Upper lobe of left lung (tissue), 6 donors: ENCODE data around the gene ZNF581. TPM values are rescaled to one million over a fixed set of nuclear protein-coding genes. Genes with fewer than 3 reads are reported as not detected.

Experiments used
- ATAC-seq, 2 donors: fragments of 200-7000 bp; cut with Tn5 transposase; one replicate each; pipeline ENCODE4 v1.9.1; 2022; ENCODE audit warnings: mild to moderate bottlenecking in 2 of 2, moderate library complexity in 2 of 2; ENCODE audit not compliant: low FRiP score in 2 of 2
- DNase-seq, 2 donors: peaks; one replicate each; pipeline ENCODE4 v3.0.0-alpha.2; 2019 to 2020
- H3K27ac ChIP-seq, 4 donors: fragments of 200-600 bp; sonication (generic); one replicate each; pipeline ENCODE4 v1.5.1; 2016 to 2019
- H3K27me3 ChIP-seq, 4 donors: fragments of 200-600 bp; sonication (generic); one replicate each; pipeline ENCODE4 v1.5.1; 2017 to 2019
- H3K36me3 ChIP-seq, 4 donors: fragments of 200-600 bp; sonication (generic); one replicate each; pipeline ENCODE4 v1.5.1; 2016 to 2019
- H3K4me1 ChIP-seq, 4 donors: fragments of 200-600 bp; sonication (generic); one replicate each; pipeline ENCODE4 v1.5.1; 2018 to 2019
- H3K4me3 ChIP-seq, 4 donors: fragments of 200-600 bp; sonication (generic); one replicate each; pipeline ENCODE4 v1.5.1; 2017 to 2019; ENCODE audit warnings: mild to moderate bottlenecking in 2 of 4, moderate library complexity in 1 of 4
- H3K9me3 ChIP-seq, 4 donors: fragments of 200-600 bp; sonication (generic); one replicate each; pipeline ENCODE4 v1.5.1; 2018 to 2019
- EP300 ChIP-seq, 4 donors: sonication (generic); formaldehyde crosslinking; IDR thresholded peaks; one replicate each; pipeline ENCODE4 v1.5.1; 2017; ENCODE audit warnings: antibody characterized with exemption in 4 of 4, control low read depth in 2 of 4
- POLR2A ChIP-seq, 4 donors: fragments of 450-650 bp; IDR thresholded peaks; one replicate each; pipeline ENCODE4 v1.5.1; 2016 to 2017; ENCODE audit warnings: antibody characterized with exemption in 4 of 4, mild to moderate bottlenecking in 2 of 4
- POLR2AphosphoS5 ChIP-seq, 2 donors: sonication (generic); formaldehyde crosslinking; IDR thresholded peaks; one replicate each; pipeline ENCODE4 v1.5.1; 2017; ENCODE audit warnings: antibody characterized with exemption in 2 of 2
- WGBS, 2 donors: methylation state at CpG; one replicate each; pipeline ENCODE4 v1.1.5; 2017 to 2018; 5-methylcytosine and 5-hydroxymethylcytosine counted together
- total RNA-seq, 6 donors: library from RNA; depleted of rRNA in 4 of 6; stranded (reverse); fragments of >200 nt in 4 of 6; gene quantifications; one replicate each; pipeline versions ENCODE4 v1.1.0 to v1.2.1, GENCODE V29; 2016 to 2021
- TF ChIP-seq, protein P1 (sequence below), 6 experiments: fragments of 450-650 bp in 4 of 6; fragments of 200-600 bp in 2 of 6; sonication (generic) in 2 of 6; IDR thresholded peaks; one replicate each; pipeline ENCODE4 v1.5.1; 2016 to 2019; ENCODE audit warnings: antibody characterized with exemption in 6 of 6
- donor health status: DM: no; HTN: no; CAD: no; lungs with moderate emphysema.
- donor health status: DM: no; HTN: yes; CAD: no; lungs with severe emphysema.

The ZNF581 gene
- total RNA-seq, 6 donors from 2014 or later: 15.6 to 38.8 (median 21.9) TPM

DNA sequence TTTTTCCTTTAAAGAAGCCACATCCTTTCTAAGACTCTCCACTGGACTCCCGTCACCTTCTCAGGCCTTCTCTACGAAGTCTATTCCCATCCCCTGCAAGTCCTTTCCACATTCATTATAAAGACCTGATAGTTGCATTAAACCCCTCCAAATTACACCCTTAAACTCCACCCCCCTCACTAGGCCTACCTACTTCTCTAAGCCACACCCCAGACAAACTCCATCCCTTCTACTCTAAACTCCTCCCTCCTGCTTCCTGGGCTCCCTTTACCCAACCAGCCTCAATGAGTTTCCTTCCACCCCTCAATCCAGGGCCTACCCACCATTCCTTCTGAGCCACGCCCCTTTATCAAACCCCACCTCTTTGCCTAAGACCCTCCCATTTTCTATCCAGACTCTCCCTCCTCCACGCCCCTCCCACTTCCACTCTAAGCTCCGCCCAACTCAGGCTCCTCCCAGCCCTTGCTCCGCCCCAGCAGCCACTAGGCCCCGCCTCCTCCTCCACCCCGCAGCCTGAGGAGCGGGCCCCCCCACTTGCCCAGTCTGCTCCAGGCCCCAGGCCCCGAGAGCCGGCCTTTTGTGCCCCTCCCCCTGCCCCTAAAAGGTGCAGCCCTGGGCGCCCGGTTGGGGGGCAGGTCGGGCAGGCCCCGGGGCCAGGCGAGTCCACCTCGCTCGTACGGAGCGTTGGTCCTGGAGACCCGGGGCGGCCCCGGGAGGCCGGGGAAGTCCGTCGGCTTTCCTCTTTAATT is 44.6 kb upstream of the ZNF581 start:
- WGBS, 2 donors: 8 to 14% methylated on average over 11 to 26 of the region's 26 CpGs
- H3K4me1 ChIP-seq: peaks cover 14 to 33% (median 20%) of the 10 kb centered on the region in 4 donors
- ATAC-seq: peak; percentile 93 to 96
- TF ChIP-seq POLR2AphosphoS5 (IDR thresholded peaks at IDR 0.05) (peak in 1 of 2 donors; percentile 45), POLR2A (IDR thresholded peaks at IDR 0.05) (peak in 2 of 4 donors; percentile 50 to 60), EP300 (IDR thresholded peaks at IDR 0.05) (no peak)
- TF ChIP-seq, protein P1, sequence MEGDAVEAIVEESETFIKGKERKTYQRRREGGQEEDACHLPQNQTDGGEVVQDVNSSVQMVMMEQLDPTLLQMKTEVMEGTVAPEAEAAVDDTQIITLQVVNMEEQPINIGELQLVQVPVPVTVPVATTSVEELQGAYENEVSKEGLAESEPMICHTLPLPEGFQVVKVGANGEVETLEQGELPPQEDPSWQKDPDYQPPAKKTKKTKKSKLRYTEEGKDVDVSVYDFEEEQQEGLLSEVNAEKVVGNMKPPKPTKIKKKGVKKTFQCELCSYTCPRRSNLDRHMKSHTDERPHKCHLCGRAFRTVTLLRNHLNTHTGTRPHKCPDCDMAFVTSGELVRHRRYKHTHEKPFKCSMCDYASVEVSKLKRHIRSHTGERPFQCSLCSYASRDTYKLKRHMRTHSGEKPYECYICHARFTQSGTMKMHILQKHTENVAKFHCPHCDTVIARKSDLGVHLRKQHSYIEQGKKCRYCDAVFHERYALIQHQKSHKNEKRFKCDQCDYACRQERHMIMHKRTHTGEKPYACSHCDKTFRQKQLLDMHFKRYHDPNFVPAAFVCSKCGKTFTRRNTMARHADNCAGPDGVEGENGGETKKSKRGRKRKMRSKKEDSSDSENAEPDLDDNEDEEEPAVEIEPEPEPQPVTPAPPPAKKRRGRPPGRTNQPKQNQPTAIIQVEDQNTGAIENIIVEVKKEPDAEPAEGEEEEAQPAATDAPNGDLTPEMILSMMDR (IDR thresholded peaks at IDR 0.05): peak in 1 of 6 experiments; percentile 16
- H3K9me3 ChIP-seq: no peaks in the 10 kb centered on the region
- DNase-seq: peak; percentile 95 to 96
- H3K36me3 ChIP-seq: peaks cover 0 to 38% (median 20%) of the 10 kb centered on the region in 4 donors
- H3K4me3 ChIP-seq: peak overlapping the region; percentile 65 to 89 (median 76)
- no peaks in the 10 kb centered on the region for H3K27me3 ChIP-seq
- H3K27ac ChIP-seq: peak overlapping the region; percentile 97 to 99 (median 99)

DNA sequence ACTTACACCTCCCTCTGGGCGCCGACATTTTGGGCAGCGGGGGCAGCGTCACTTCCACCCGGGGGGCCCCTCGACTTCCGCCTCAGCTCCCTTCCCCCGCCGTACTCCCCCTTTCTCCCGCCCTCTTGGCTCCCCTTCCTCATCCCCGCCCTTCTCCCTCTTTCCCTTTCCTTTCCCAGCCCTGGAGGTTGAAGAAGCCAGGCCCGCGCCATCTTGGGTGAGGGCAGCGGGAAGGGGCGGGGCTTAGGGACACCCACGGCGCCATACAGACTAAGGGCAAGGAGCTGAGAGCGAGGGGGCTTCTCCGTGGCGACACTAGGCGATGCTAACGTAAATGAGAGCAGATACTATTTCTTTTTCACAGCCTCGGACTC is 44.0 kb upstream of the ZNF581 start, which contains the start of gene FIZ1:
FIZ1 (minus strand) TSS at position 50 of the 374 bp plus-strand sequence. CDS start 1,652 bp downstream, outside the sequence.
- TF ChIP-seq, protein P1 (IDR thresholded peaks at IDR 0.05): peak in 1 of 6 experiments; percentile 11
- peak; percentile 56 to 58 for TF ChIP-seq POLR2AphosphoS5 (IDR thresholded peaks at IDR 0.05)
- no peak for TF ChIP-seq POLR2A (IDR thresholded peaks at IDR 0.05)
- TF ChIP-seq EP300 (IDR thresholded peaks at IDR 0.05): no peak
- 0% methylated on average over 20 to 21 of the region's 23 CpGs for WGBS, 2 donors
- Histone ChIP-seq H3K27ac (peak within 1 kb of the TSS; percentile 97 to 99 (median 99)), H3K36me3 (peaks cover 0 to 38% (median 20%) of the 10 kb centered on the region in 4 donors), H3K4me3 (peak within 1 kb of the TSS; percentile 65 to 89 (median 76)), H3K9me3 (no peaks in the 10 kb centered on the region), H3K27me3 (no peaks in the 10 kb centered on the region), H3K4me1 (peaks cover 18 to 39% (median 25%) of the 10 kb centered on the region in 4 donors)
- ATAC-seq (peak; percentile 94 to 97), DNase-seq (peak; percentile 97 to 98)

DNA sequence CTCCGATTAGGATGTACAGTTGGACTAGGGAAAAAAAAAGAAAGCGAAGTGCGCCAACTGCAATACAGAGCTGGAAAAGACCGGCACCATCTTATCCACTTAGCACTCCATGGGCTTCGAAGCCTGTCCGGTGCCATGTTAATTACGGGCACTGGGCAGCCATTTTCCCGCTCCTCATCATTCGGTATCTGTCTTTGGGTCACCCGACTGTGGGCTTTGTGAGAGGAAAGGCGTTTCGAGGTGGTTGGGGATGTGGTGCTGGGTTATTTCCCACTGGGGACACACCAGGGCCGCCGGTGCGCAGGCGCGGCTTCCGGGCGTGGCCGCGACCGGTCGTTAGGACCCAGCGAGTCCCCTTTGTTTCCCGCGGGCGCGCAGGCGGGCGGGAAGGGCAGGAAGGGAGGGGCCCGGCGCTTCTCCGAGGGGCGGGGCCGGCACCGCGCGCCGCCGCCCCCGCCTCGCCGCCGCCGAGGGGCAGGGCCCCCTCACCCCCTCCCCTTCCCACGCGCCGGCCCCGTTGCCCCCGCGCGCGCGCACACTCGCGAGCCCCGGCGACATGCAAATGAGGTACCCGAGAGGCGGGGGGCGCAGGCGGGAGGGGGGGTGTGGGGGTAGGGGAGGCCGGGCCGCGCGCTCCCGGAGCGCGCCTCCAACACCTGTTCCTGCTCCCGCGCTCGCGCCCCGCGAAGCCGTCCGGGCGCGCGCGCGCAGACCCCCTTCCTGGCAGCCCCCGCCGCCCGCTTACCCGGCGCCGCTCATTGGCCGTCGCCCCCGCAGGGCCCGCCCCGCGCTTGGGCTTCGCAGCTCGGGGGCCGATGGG is 43.4 kb upstream of the ZNF581 start, which contains the start of gene ZNF524:
ZNF524 (plus strand) TSS at position 447 of the 820 bp plus-strand sequence. CDS start 1,825 bp downstream, outside the sequence.
- DNase-seq (peak; percentile 87 to 97), ATAC-seq (peak; percentile 82 to 84)
- H3K36me3 ChIP-seq: peaks cover 0 to 33% (median 16%) of the 10 kb centered on the region in 4 donors
- H3K4me1 ChIP-seq: peaks cover 24 to 44% (median 30%) of the 10 kb centered on the region in 4 donors
- H3K9me3 ChIP-seq: no peaks in the 10 kb centered on the region
- TF ChIP-seq, protein P1 (IDR thresholded peaks at IDR 0.05): peak in 1 of 6 experiments; percentile 40
- TF ChIP-seq POLR2AphosphoS5 (IDR thresholded peaks at IDR 0.05): peak; percentile 25 to 29
- no peak for TF ChIP-seq EP300 (IDR thresholded peaks at IDR 0.05)
- peak in 1 of 4 donors; percentile 38 for TF ChIP-seq POLR2A (IDR thresholded peaks at IDR 0.05)
- H3K27me3 ChIP-seq: no peaks in the 10 kb centered on the region
- WGBS, 2 donors: 0% methylated on average over 10 to 52 of the region's 97 CpGs
- H3K27ac ChIP-seq: peak within 1 kb of the TSS; percentile 97 to 99 (median 99)
- H3K4me3 ChIP-seq: peak within 1 kb of the TSS; percentile 65 to 89 (median 76)

DNA sequence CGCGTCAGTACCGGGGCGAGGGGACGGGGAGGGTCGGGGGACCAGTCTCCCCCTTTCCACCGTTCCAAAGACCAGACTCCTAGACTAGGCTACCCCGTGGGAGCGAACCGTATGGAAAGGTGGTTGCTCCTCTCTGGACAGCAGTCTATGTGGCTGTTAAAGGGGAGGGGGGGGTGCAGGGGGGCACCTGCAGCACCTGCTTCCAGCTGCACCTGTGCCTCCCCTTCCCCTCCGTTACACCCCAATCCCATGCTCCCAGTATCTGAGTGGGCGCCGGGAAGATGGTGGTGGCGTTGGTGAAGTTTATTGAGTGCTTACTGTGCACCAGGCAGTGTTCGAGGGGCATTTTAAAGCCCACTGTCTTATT is 42.8 kb upstream of the ZNF581 start:
- TF ChIP-seq POLR2AphosphoS5 (IDR thresholded peaks at IDR 0.05) (no peak), EP300 (IDR thresholded peaks at IDR 0.05) (no peak), POLR2A (IDR thresholded peaks at IDR 0.05) (no peak)
- TF ChIP-seq, protein P1 (IDR thresholded peaks at IDR 0.05): no peak
- ATAC-seq: no peak
- peak overlapping the region; percentile 38 to 89 (median 76) for H3K4me3 ChIP-seq
- 0 to 7% methylated on average over 5 to 9 of the region's 15 CpGs for WGBS, 2 donors
- peaks cover 24 to 44% (median 30%) of the 10 kb centered on the region in 4 donors for H3K4me1 ChIP-seq
- H3K9me3 ChIP-seq: no peaks in the 10 kb centered on the region
- H3K36me3 ChIP-seq: peaks cover 0 to 27% (median 10%) of the 10 kb centered on the region in 4 donors
- no peaks in the 10 kb centered on the region for H3K27me3 ChIP-seq
- peak overlapping the region; percentile 97 to 99 (median 99) for H3K27ac ChIP-seq
- no peak for DNase-seq
